ENCODE results near the gene AGBL4. TPM values are rescaled to one million over a fixed set of nuclear protein-coding genes. Genes with fewer than 3 reads are reported as not detected.

The AGBL4 gene
- total RNA-seq, 1 donor from 2014 or later = 3.1 TPM

DNA sequence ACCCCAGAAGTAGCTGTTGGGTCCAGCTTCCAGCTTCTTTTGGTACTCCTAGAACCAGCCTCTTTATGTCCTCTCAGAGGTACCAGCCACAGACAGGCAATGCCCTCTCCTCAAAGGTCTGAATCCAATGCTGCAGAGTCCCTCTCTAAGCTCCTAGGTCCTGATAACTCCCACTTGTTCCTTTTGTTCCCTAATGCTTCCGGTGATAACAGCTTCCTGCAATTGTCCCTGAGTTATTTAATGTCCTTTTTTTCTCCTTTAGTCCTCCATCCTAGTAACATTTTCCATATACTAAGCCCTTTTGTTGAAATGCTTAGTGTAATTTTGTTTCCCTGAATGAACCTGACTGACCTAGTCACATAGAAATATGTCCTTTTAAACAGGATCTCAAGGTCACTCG lies 1045.3 kb downstream of the AGBL4 start:
- H3K27ac Mint-ChIP-seq = no peak overlapping the region

DNA sequence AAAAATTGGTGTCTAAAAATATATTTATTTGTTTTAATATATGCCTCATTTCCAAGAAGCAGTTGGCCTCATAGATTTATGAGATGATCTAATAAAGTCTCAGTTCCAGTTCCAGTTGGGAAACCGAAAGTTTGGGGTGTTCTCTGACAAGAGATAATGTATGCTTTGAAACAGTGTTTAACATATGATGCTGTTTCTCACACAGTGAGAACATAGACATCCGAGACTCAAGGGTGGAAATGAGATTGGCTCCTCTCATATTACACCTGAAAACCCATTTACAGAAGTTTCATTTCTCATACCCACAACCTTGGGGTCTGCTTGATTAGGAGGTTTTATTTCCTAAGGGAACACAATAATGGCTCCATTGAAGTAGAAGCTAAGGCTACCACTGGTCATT lies 1046.5 kb downstream of the AGBL4 start:
- TF ChIP-seq CTCF (IDR thresholded peaks at IDR 0.05; ENCODE audit: unreplicated experiment) = no peak
- no peak overlapping the region for H3K4me3 Mint-ChIP-seq (ENCODE audit: low read depth)
- H3K9me3 Mint-ChIP-seq (ENCODE audit: low read depth) = peaks cover 17% of the 10 kb centered on the region

More for the DNA sequence above, 1045.3 kb downstream of the AGBL4 start:
- no peak for TF ChIP-seq CTCF (IDR thresholded peaks at IDR 0.05; ENCODE audit: unreplicated experiment)
- Mint-ChIP-seq H3K9me3 (ENCODE audit: low read depth) (peaks cover 20% of the 10 kb centered on the region), H3K4me3 (ENCODE audit: low read depth) (no peak overlapping the region), H3K36me3 (ENCODE audit: insufficient read depth) (no peaks in the 10 kb centered on the region), H3K4me1 (ENCODE audit: low read depth) (no peaks in the 10 kb centered on the region), H3K27me3 (no peaks in the 10 kb centered on the region)
- DNase-seq (ENCODE audit: low spot score, unreplicated experiment) = no peak

DNA sequence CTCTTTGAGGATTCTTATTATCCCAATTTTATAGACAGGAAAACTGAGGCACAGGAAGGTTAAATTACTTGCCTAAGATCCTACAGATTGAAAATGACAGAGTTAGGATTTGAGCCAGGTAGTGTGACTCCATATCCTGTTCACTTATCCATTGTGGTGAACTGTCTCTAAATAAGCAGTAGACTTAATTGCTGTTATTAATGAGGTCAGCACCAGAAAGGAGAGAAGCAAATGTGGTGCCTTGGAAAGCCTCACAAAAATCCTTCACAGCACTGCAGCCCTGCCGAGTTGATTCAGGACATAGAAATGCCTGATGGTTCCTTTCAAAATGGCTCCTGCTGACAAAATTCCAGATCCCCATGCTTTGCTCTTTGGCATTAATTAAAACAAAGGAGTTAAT lies 1053.8 kb downstream of the AGBL4 start:
- no peak overlapping the region for H3K4me3 Mint-ChIP-seq (ENCODE audit: low read depth)
- no peak overlapping the region for H3K27ac Mint-ChIP-seq
- H3K9me3 Mint-ChIP-seq (ENCODE audit: low read depth) = peaks cover 27% of the 10 kb centered on the region
- no peaks in the 10 kb centered on the region for H3K4me1 Mint-ChIP-seq (ENCODE audit: low read depth)
- DNase-seq (ENCODE audit: low spot score, unreplicated experiment) = no peak
- H3K27me3 Mint-ChIP-seq = no peaks in the 10 kb centered on the region
- no peaks in the 10 kb centered on the region for H3K36me3 Mint-ChIP-seq (ENCODE audit: insufficient read depth)
- no peak for TF ChIP-seq CTCF (IDR thresholded peaks at IDR 0.05; ENCODE audit: unreplicated experiment)

More for the DNA sequence above, 1046.5 kb downstream of the AGBL4 start:
- H3K4me1 Mint-ChIP-seq (ENCODE audit: low read depth) = no peaks in the 10 kb centered on the region
- no peaks in the 10 kb centered on the region for H3K27me3 Mint-ChIP-seq
- no peak overlapping the region for H3K27ac Mint-ChIP-seq
- no peaks in the 10 kb centered on the region for H3K36me3 Mint-ChIP-seq (ENCODE audit: insufficient read depth)
- DNase-seq (ENCODE audit: low spot score, unreplicated experiment) = no peak

GRCh38 chr1:48967318-48967717 lies 1056.4 kb downstream of the AGBL4 start:
- TF ChIP-seq CTCF (IDR thresholded peaks at IDR 0.05; ENCODE audit: unreplicated experiment) = no peak
- Mint-ChIP-seq H3K27me3 (no peaks in the 10 kb centered on the region), H3K4me1 (ENCODE audit: low read depth) (no peaks in the 10 kb centered on the region), H3K4me3 (ENCODE audit: low read depth) (no peak overlapping the region), H3K36me3 (ENCODE audit: insufficient read depth) (no peaks in the 10 kb centered on the region), H3K9me3 (ENCODE audit: low read depth) (peaks cover 20% of the 10 kb centered on the region), H3K27ac (no peak overlapping the region)
- DNase-seq (ENCODE audit: low spot score, unreplicated experiment) = no peak

- Mint-ChIP-seq H3K4me1 (ENCODE audit: low read depth) (no peaks in the 10 kb centered on the region), H3K27ac (no peak overlapping the region), H3K36me3 (ENCODE audit: insufficient read depth) (no peaks in the 10 kb centered on the region), H3K27me3 (no peaks in the 10 kb centered on the region), H3K4me3 (ENCODE audit: low read depth) (no peak overlapping the region), H3K9me3 (ENCODE audit: low read depth) (peaks cover 20% of the 10 kb centered on the region)
- TF ChIP-seq CTCF (IDR thresholded peaks at IDR 0.05; ENCODE audit: unreplicated experiment) = no peak
- no peak for DNase-seq (ENCODE audit: low spot score, unreplicated experiment)
Measured at GRCh38 chr1:48966583-48966982, 1057.2 kb downstream of the AGBL4 start.
